ENCODE results near the gene SON.
"Not testable (repeated sequence)": the region's sequence is repeated elsewhere in the genome, so short reads cannot be mapped to it uniquely, and the experiment has no call there.

Gene SON

GRCh38 chr21:33584455-33584854 is 41.6 kb downstream of the SON start:
- no peak for DNase-seq

DNA sequence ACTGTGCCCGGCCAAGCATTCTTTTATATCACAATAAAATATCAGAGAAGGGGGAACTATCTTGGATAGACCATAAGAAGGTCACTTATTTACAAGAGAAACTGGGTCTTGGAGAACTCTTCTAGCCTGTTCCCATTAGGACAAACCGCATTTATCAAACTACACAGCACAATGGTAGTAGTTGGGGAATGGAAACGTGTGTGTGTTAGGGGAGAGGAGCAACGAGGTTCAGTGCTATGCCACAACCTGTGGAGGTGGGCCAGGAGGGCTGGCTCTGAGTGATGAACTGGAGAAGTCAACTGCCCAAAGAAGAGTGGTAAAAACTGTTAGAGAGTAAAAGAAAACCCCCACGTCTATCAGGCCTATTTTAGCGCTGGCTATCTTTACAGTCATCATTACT is 44.1 kb downstream of the SON start:
- DNase-seq: no peak

- DNase-seq: peak; percentile 51
These were observed 45.1 kb downstream of the SON start for GRCh38 chr21:33587792-33588484.

DNA sequence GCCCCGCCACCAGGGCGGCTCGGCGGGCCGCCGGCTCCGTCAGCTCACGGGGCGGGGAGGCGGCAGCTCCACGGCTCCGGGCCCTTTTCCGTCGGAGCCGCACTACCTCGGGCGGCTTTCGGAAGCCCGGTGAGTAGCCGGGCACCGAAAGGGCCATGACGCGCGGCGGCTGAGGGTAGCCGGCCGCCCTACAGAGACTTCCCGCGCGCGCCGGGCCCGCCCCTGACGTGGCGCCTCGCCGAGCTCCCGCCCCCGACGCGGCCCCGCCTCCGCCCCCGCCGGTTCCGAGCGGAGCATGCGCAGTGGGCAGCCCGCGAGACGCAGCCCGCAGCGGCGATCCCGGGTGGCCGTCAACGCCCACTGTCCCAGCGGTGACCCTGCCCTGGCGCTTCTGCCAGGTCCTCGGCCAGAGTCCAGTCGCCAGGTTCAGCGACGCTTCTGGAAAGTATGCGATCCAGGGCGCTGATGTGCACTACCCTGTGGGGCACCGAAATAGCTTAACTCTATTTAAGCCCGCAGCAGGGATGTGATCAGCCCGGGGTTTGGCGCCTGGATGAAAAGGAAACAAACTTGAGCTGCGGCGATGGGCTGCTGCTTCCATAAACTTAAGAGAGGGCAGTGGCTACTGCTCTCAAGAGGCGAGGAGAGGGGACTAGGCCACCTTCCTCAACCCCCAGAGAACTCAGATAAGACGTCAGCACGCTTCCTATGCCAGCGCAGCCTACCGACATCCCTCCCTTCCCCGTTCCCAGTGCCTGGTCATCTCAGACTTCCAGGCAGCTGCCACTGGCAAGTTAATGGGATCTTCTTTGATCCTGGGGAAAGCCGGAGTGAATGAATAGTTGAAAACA is 45.9 kb downstream of the SON start, which contains the start of gene DONSON:
TSS of gene DONSON (minus strand) at position 200 of the 851 bp plus-strand sequence. CDS start at position 157, 43 bp downstream.
- peak; percentile 81 for DNase-seq

DNA sequence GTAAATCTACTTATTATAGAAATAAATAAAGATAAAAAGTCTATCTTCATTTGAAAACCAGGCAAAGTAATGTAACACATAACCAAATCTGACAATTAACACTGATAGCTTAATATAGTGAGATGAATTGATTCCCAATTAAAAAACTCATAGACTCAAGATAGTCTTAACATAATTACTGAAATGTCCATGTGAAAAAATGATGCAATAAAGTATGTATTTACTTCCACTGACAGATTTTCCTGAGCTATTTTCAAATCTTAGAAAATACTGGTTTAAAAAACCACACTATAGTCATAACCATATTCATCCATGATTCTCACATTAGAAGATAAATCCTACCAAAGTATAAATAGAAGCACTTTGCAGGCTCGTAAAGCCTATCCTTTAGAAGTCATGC is 55.2 kb downstream of the SON start:
- no peak for DNase-seq

DNA sequence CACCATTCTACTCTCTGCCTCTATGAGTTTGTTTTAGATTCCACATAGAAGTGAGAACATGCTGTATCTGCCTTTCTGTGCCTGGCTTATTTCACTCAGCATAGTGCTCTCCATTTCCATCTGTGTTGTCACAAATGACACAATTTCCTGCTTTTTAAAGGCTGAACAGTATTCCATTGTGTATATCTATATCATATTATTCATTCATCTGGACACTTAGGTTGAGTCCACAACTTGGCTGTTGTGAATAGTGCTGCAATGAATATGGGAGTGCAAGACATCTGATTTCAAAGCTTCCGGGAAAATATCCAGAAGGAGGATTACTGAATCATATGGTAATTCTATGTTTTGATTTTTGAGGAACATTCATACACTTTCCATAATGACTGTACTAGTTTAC is 65.7 kb downstream of the SON start:
- no peak for DNase-seq

- DNase-seq: no peak
These were observed 68.3 kb downstream of the SON start for GRCh38 chr21:33611006-33611744.

DNA sequence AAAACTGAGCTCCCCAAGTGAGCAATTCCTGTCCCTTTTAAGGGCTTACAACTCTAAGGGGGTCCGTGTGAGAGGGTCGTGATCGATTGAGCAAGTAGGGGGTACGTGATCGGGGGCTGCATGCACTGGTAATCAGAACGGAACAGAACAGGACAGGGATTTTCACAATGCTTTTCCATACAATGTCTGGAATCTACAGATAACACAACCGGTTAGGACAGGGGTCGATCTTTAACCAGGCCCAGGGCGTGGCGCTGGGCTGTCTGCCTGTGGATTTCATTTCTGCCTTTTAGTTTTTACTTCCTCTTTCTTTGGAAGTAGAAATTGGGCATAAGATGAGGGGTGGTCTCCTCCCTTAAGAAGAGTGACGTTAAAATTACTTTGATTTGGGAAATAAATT is 74.7 kb downstream of the SON start:
- DNase-seq: not testable (repeated sequence)

DNA sequence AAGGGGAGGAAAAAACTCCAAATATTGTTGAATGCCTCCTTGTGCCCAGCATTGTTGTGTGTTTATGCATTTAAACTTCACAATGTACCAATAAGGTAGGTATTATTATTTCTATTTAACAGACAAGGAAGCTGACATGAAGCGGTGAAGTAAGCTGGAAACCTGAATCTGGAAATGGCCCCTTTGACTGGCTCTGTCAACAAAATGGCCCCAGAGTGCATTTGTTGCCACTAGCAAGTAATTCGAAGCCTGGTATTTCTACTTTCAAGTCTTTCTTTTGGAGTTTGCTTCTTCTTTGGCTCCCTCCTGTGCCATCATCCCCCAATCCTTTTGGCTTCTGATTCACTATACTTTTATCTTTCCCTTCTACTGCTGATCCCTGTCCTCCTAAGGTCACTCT is 75.6 kb downstream of the SON start:
- no peak for DNase-seq

DNA sequence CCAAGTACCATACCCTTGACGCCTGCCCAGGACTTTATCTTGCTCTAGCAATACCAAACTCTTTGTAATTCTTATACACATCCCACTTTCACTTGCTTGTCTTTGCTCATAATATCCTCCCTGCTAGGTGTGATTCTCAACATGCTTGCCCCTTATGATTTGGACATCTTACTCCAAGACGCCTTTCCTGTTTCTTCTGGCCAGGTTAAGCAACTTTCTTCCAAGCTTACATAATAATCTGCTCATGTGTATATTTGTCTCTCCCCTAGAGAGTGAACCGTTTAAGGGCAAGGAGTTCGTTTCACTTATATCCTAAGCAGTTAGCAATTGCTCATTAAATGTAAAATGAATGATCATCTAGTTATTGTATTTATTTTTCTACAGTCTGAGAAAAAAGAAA is 76.9 kb downstream of the SON start:
- DNase-seq: no peak

GRCh38 chr21:33622253-33622652 is 79.4 kb downstream of the SON start:
- DNase-seq: no peak

- not testable (repeated sequence) for DNase-seq
These were observed 83.3 kb downstream of the SON start for GRCh38 chr21:33626151-33626550.

Data from NCI-H1092 treated with DMSO at 0.1 percent for 48 hours (cell line).